Activated CD4-positive, alpha-beta memory T cell treated with anti-CD3 and anti-CD28 coated beads for 36 hours (primary cell): ENCODE measurements around the gene GPR42. TPM values are rescaled to one million over a fixed set of nuclear protein-coding genes. Genes with fewer than 3 reads are reported as not detected.

ENCODE experiments used
- CTCF ChIA-PET: fragments of 350-600 bp; sonication (Branson Sonifier 250); formaldehyde crosslinking; loops from one replicate; lab custom pipeline; 2021; ENCODE audit warnings: antibody characterized with exemption, inconsistent platforms; lab: Charles Lee
- POLR2A ChIA-PET: fragments of 350-600 bp; sonication (Branson Sonifier 250); formaldehyde crosslinking; loops from one replicate; lab custom pipeline; 2021; ENCODE audit warnings: antibody characterized with exemption; lab: Charles Lee
- DNase-seq: peaks from one replicate; pipeline ENCODE4 v3.0.0-alpha.2; 2020
- H3K27ac Mint-ChIP-seq: one replicate; pipeline ENCODE4 v1.8.0; 2021; ENCODE audit warnings: mixed read lengths
- H3K27me3 Mint-ChIP-seq: one replicate; pipeline ENCODE4 v1.8.0; 2021; ENCODE audit warnings: mixed read lengths
- H3K36me3 Mint-ChIP-seq: one replicate; pipeline ENCODE4 v1.8.0; 2021; ENCODE audit warnings: mixed read lengths
- H3K4me1 Mint-ChIP-seq: one replicate; pipeline ENCODE4 v1.8.0; 2021; ENCODE audit warnings: low read depth, mixed read lengths
- H3K4me3 Mint-ChIP-seq: one replicate; pipeline ENCODE4 v1.8.0; 2021; ENCODE audit warnings: mild to moderate bottlenecking, mixed read lengths
- H3K9me3 Mint-ChIP-seq: one replicate; pipeline ENCODE4 v1.8.0; 2021; ENCODE audit warnings: mixed read lengths
- intact Hi-C: fragments of 100-400 bp; cut with micrococcal nuclease; formaldehyde crosslinking; loops from one replicate; pipeline ENCODE4 v1.15.1; 2023
- total RNA-seq, 2 experiments: library from RNA; stranded (reverse); gene quantifications; one replicate each; pipeline ENCODE4 v1.2.3, GENCODE V29; 2021

The GPR42 gene
- under 1 TPM in 1 of 2 experiments, not detected in 1; 0.17 TPM for total RNA-seq

- no peaks in the 10 kb centered on the region for H3K36me3 Mint-ChIP-seq
- no peak within 1 kb of the TSS for H3K4me3 Mint-ChIP-seq
- peaks cover 15% of the 10 kb centered on the region for H3K4me1 Mint-ChIP-seq
- H3K9me3 Mint-ChIP-seq, result peaks cover 3% of the 10 kb centered on the region
- intact Hi-C loops, result no loop called here
- POLR2A ChIA-PET, result no interaction called here
- CTCF ChIA-PET, result no interaction called here
- H3K27me3 Mint-ChIP-seq, result peaks cover 2% of the 10 kb centered on the region
- DNase-seq, result no peak
- no peak within 1 kb of the TSS for H3K27ac Mint-ChIP-seq
These were observed at the start of gene GPR42 for GRCh38 chr19:35370722-35371121. Gene GPR42, plus strand, starts transcription at chr19:35371068. Its CDS starts 292 bp downstream, at chr19:35371360.

GRCh38 chr19:35321291-35321690, 49.6 kb upstream of the GPR42 start:
- Mint-ChIP-seq H3K4me3 (no peak overlapping the region), H3K36me3 (no peaks in the 10 kb centered on the region), H3K9me3 (peaks cover 3% of the 10 kb centered on the region), H3K27me3 (no peaks in the 10 kb centered on the region), H3K4me1 (peaks cover 7% of the 10 kb centered on the region), H3K27ac (peak overlapping the region; percentile 5)
- POLR2A ChIA-PET, result no interaction called here
- CTCF ChIA-PET, result no interaction called here
- no peak for DNase-seq
- intact Hi-C loops, result no loop called here

DNA sequence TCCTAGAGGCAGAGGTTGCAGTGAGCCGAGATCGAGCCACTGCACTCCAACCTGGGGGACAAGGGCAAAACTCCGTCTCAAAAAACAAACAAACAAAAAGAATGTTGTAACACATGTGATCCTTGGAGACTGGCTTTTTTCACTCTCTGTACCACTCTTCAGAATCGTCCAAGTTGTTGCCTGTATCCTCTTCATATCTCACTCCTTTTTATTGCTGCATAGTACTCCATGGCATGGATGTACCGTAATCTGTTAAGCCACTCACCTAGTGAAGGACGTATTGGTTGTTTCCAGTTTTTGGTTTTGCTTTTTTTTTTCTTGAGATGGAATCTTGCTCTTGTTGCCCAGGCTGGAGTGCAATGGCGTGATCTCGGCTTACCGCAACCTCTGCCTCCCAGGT, 48.9 kb upstream of the GPR42 start:
- no peak overlapping the region for H3K4me3 Mint-ChIP-seq
- ChIA-PET CTCF (no interaction called here), POLR2A (no interaction called here)
- no peak for DNase-seq
- no peaks in the 10 kb centered on the region for H3K36me3 Mint-ChIP-seq
- peaks cover 3% of the 10 kb centered on the region for H3K9me3 Mint-ChIP-seq
- H3K4me1 Mint-ChIP-seq, result peaks cover 7% of the 10 kb centered on the region
- H3K27ac Mint-ChIP-seq, result no peak overlapping the region
- no peaks in the 10 kb centered on the region for H3K27me3 Mint-ChIP-seq
- intact Hi-C loops, result no loop called here

- CTCF ChIA-PET, result no interaction called here
- intact Hi-C loops, result no loop called here
These were observed 43.2 kb upstream of the GPR42 start for GRCh38 chr19:35327642-35328041.

DNA sequence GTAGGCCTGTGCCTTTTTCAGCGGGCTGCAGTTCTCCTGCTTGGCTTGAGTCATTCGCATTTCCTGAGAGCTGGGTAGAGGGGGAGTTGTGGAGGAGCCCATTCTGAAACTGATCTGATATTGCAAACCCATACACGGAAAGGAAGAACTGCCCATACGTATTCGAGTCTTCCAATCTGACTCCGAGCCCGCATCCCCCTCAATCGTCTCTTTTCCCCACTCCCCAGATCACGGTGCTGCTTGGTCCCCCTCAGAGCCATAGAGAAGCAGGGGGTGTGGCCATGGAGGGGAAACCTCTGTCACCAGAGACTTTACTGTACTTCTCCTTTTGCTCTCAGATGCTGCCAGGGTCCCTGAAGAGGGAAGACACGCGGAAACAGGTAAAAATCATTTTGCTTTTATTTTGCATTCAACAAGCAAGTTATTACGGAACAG, 42.0 kb upstream of the GPR42 start, which contains the start of gene CD22:
Gene CD22 (plus strand): TSS at position 337 of the 435 bp plus-strand sequence. CDS start 2,854 bp downstream, outside the sequence.
- Mint-ChIP-seq H3K9me3 (no peaks in the 10 kb centered on the region), H3K36me3 (no peaks in the 10 kb centered on the region), H3K27me3 (peaks cover 11% of the 10 kb centered on the region), H3K4me1 (peaks cover 13% of the 10 kb centered on the region), H3K4me3 (no peak within 1 kb of the TSS), H3K27ac (no peak within 1 kb of the TSS)
- no peak for DNase-seq
- ChIA-PET CTCF (interaction anchor here (1.0 to 1.2 kb wide), 2 partner anchors 142 to 166 kb away, joined by 3 read pairs; no protein-coding TSS in a partner anchor), POLR2A (no interaction called here)
- intact Hi-C loops, result no loop called here

More at GRCh38 chr19:35327642-35328041, 43.2 kb upstream of the GPR42 start:
- Mint-ChIP-seq H3K9me3 (no peaks in the 10 kb centered on the region), H3K27me3 (peaks cover 11% of the 10 kb centered on the region), H3K27ac (no peak overlapping the region), H3K4me1 (peaks cover 4% of the 10 kb centered on the region), H3K4me3 (no peak overlapping the region), H3K36me3 (no peaks in the 10 kb centered on the region)
- DNase-seq, result no peak
- POLR2A ChIA-PET, result no interaction called here

GRCh38 chr19:35329323-35329722, 41.5 kb upstream of the GPR42 start:
- ChIA-PET CTCF (no interaction called here), POLR2A (no interaction called here)
- Mint-ChIP-seq H3K9me3 (no peaks in the 10 kb centered on the region), H3K27me3 (peaks cover 13% of the 10 kb centered on the region), H3K4me3 (no peak overlapping the region), H3K36me3 (no peaks in the 10 kb centered on the region), H3K4me1 (peaks cover 16% of the 10 kb centered on the region), H3K27ac (no peak overlapping the region)
- no peak for DNase-seq
- intact Hi-C loops, result no loop called here

DNA sequence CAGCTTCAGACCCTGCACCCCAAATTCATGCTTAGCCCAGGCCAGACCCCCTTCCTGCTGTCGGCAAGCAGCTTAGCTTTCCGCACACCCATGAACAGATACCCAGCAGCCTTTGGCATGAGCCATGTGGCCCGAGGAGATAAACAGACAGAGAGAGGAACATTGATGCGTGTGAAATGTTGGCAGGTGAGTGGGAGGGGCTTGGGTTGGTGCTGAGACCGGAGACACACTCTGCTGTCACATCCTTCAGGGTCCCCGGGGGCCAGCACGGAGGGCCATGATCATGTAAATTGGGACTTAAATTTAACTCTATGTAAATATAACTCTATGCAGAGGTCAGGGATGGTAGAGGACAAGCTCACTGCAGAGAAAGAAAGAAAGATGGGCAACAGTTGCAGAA, 40.4 kb upstream of the GPR42 start:
- no peak overlapping the region for H3K27ac Mint-ChIP-seq
- peaks cover 13% of the 10 kb centered on the region for H3K27me3 Mint-ChIP-seq
- POLR2A ChIA-PET, result no interaction called here

GRCh38 chr19:35331551-35332214, 39.2 kb upstream of the GPR42 start:
- Mint-ChIP-seq H3K4me1 (peaks cover 21% of the 10 kb centered on the region), H3K27ac (no peak overlapping the region), H3K9me3 (no peaks in the 10 kb centered on the region), H3K4me3 (no peak overlapping the region), H3K36me3 (no peaks in the 10 kb centered on the region), H3K27me3 (peaks cover 15% of the 10 kb centered on the region)
- intact Hi-C loops, result no loop called here
- ChIA-PET CTCF (interaction anchor here (0.9 to 1.5 kb wide), 3 partner anchors 18 to 136 kb away, joined by 3 to 4 read pairs (median 3); no protein-coding TSS in a partner anchor), POLR2A (no interaction called here)
- DNase-seq, result no peak

More for the DNA sequence above, 40.4 kb upstream of the GPR42 start:
- H3K4me3 Mint-ChIP-seq, result no peak overlapping the region
- peaks cover 21% of the 10 kb centered on the region for H3K4me1 Mint-ChIP-seq
- no peaks in the 10 kb centered on the region for H3K36me3 Mint-ChIP-seq
- H3K9me3 Mint-ChIP-seq, result no peaks in the 10 kb centered on the region
- CTCF ChIA-PET, result interaction anchor here (1.0 kb wide), 1 partner anchor 138 kb away, joined by 3 read pairs; no protein-coding TSS in a partner anchor
- intact Hi-C loops, result no loop called here
- no peak for DNase-seq

- Mint-ChIP-seq H3K27me3 (peaks cover 12% of the 10 kb centered on the region), H3K9me3 (no peaks in the 10 kb centered on the region), H3K36me3 (no peaks in the 10 kb centered on the region), H3K27ac (no peak overlapping the region), H3K4me1 (peaks cover 21% of the 10 kb centered on the region), H3K4me3 (no peak overlapping the region)
- intact Hi-C loops, result no loop called here
- peak; percentile 64 for DNase-seq
- POLR2A ChIA-PET, result interaction anchor here (1.1 kb wide), 1 partner anchor 15 kb away, joined by 3 read pairs; the partner anchor contains the start of gene FFAR1
- CTCF ChIA-PET, result interaction anchor here (1.0 to 1.9 kb wide), 5 partner anchors 13 to 221 kb away, joined by 3 to 9 read pairs (median 4); no protein-coding TSS in a partner anchor
These were observed 38.1 kb upstream of the GPR42 start for GRCh38 chr19:35332817-35333216.

DNA sequence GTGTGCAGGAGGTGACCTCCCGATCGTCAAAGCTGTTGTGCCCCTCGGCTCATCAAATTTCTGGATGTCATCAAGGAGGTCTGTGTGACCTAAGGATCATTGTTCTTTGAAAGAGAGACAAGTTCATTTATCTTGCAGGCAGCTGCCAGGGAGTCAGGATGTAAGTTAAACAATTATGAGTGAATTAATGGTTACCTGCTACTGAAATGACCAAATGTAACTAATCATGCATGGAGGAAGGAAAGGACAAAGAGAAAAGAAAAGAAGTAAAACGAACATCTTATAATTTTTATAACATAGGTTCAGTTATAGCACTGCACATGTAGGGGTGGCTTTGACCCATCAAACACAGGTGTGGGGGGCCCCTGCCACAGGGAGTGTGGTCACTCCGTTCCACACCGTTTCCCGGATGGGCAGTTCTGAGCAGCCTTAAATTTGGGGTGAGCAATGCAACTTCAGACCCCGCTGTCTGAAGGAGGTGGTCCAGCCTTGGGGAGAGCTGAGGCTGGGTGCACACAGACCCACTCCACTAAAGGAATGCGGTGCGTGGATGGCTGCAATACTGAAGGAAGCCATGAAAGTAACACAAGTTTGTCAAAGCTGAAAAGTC, 36.6 kb upstream of the GPR42 start:
- intact Hi-C loops, result no loop called here

DNA sequence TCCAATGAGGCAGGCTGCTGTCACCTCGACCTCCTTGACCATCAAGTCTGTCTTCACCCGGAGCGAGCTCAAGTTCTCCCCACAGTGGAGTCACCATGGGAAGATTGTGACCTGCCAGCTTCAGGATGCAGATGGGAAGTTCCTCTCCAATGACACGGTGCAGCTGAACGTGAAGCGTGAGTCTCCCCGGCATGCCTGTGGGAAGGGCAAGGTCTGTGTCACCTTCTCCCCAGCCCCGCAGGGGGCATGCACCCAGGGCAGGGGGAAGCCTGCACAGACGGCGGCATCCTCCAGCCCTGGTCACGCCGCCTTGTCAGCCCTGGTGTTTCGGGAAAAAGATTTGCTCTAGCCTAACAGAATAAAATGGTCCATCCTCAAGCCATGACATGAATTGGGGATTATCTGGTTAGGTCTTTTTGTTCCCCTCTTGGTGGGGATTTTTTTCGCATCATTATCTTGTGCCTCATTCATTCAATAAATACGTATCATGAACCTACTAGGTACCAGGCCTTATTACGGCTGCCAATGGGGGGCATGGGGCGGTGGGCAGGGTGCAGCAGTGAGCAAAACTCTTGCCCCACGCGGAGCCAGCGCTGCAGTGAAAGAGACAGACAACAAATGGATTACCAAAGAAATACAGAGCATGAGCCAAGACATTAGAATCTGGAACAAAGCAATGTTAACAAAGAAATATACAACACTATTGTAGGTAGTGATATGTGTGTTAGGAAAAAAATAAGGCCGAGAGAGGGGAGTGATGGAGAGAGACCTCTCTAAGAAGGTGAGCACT, 34.5 kb upstream of the GPR42 start:
- peaks cover 19% of the 10 kb centered on the region for H3K4me1 Mint-ChIP-seq
- H3K27ac Mint-ChIP-seq, result no peak overlapping the region
- no peaks in the 10 kb centered on the region for H3K36me3 Mint-ChIP-seq
- H3K9me3 Mint-ChIP-seq, result no peaks in the 10 kb centered on the region
- ChIA-PET POLR2A (no interaction called here), CTCF (no interaction called here)
- intact Hi-C loops, result no loop called here
- peaks cover 4% of the 10 kb centered on the region for H3K27me3 Mint-ChIP-seq
- H3K4me3 Mint-ChIP-seq, result no peak overlapping the region
- DNase-seq, result no peak

More for the DNA sequence above, 36.6 kb upstream of the GPR42 start:
- ChIA-PET POLR2A (no interaction called here), CTCF (interaction anchor here (1.9 kb wide), 1 partner anchor 19 kb away, joined by 9 read pairs; no protein-coding TSS in a partner anchor)
- Mint-ChIP-seq H3K27me3 (peaks cover 12% of the 10 kb centered on the region), H3K4me3 (no peak overlapping the region), H3K36me3 (no peaks in the 10 kb centered on the region), H3K9me3 (no peaks in the 10 kb centered on the region), H3K4me1 (peaks cover 19% of the 10 kb centered on the region), H3K27ac (no peak overlapping the region)
- no peak for DNase-seq
